Measurements from ENCODE around the gene NAB2. TPM values are rescaled to one million over a fixed set of nuclear protein-coding genes. Genes with fewer than 3 reads are reported as not detected.

NAB2 gene
- total and polyA plus RNA-seq, 10 of the 15 experiments (the other 5 are each of a cell fraction or from before 2014, with no cell fraction given), result 0.35 to 35.2 (median 15.3) TPM

DNA sequence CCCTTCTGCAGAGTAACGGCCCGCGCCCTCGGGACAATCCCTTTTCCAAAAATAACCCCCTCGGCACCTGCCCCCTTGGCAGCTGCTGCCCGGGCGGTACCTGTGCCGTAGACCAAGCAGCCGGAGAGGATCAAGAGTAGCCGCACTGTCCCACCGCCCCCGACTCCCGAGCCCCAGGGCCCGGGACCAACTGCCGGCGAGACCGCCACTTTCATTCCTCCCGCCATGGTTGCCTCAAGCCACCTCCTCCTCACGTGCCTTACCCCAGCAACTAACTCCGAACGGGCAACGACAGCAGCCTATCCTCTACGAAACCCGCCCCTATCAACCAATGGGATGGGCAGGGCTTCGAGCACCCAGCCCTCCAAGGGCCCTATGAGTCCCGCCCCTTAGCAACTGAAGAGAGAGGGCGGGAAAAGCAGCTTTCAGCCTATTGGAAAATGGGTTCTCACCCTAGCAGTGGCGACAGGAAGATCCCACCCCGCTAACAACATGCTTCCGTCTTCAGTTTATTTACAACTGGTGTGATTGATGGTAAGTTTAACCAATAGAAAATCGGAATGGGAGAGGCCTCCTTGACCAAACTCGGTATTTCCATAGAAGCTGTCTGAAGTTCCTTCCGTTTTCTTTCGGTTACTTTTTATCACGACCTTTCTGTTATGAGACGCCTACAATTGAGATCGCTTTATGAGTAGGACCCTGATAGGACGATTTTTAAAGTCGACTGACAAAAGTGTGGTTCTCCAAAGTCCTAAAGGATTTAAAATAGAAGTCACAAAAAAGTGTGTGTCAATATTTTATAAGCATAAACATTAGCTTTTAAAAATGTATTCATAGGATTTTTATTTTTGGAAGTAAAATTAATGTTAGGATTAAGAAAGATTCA is 10.2 kb upstream of the NAB2 start, which contains the start of gene NEMP1 (continued):
- peak; percentile 54; the same call in 1 of the 2 replicates for TF ChIP-seq RUNX3 (IDR thresholded peaks at IDR 0.05; ENCODE audit: low read length)
- TF ChIP-seq, protein P1, sequence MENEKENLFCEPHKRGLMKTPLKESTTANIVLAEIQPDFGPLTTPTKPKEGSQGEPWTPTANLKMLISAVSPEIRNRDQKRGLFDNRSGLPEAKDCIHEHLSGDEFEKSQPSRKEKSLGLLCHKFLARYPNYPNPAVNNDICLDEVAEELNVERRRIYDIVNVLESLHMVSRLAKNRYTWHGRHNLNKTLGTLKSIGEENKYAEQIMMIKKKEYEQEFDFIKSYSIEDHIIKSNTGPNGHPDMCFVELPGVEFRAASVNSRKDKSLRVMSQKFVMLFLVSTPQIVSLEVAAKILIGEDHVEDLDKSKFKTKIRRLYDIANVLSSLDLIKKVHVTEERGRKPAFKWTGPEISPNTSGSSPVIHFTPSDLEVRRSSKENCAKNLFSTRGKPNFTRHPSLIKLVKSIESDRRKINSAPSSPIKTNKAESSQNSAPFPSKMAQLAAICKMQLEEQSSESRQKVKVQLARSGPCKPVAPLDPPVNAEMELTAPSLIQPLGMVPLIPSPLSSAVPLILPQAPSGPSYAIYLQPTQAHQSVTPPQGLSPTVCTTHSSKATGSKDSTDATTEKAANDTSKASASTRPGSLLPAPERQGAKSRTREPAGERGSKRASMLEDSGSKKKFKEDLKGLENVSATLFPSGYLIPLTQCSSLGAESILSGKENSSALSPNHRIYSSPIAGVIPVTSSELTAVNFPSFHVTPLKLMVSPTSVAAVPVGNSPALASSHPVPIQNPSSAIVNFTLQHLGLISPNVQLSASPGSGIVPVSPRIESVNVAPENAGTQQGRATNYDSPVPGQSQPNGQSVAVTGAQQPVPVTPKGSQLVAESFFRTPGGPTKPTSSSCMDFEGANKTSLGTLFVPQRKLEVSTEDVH (IDR thresholded peaks at IDR 0.05; ENCODE audit: low read depth, partially characterized antibody), result peak; percentile 93
- TF ChIP-seq, protein P2, sequence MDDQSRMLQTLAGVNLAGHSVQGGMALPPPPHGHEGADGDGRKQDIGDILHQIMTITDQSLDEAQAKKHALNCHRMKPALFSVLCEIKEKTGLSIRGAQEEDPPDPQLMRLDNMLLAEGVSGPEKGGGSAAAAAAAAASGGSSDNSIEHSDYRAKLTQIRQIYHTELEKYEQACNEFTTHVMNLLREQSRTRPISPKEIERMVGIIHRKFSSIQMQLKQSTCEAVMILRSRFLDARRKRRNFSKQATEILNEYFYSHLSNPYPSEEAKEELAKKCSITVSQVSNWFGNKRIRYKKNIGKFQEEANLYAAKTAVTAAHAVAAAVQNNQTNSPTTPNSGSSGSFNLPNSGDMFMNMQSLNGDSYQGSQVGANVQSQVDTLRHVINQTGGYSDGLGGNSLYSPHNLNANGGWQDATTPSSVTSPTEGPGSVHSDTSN (IDR thresholded peaks at IDR 0.05; ENCODE audit: insufficient replicate concordance, low read depth, low read length), result peak; percentile 93
- TF ChIP-seq FOS (IDR thresholded peaks at IDR 0.05; ENCODE audit: borderline replicate concordance, extremely low read depth, insufficient read length), result peak; percentile 85
- peak; percentile 48; the same call in 1 of the 2 replicates for TF ChIP-seq CBFB (IDR thresholded peaks at IDR 0.05; ENCODE audit: low read depth)
- TF ChIP-seq SP1 (IDR thresholded peaks at IDR 0.05; ENCODE audit: low read depth, low read length), result peak; percentile 96
- peak in 1 of 2 experiments; percentile 47; a peak in 1 of 3 replicates for TF ChIP-seq EGR1 (IDR thresholded peaks at IDR 0.05; ENCODE audit: borderline replicate concordance in 1 of 2, low read depth in 2 of 2, low read length in 2 of 2)
- no peak for TF ChIP-seq SMC3 (IDR thresholded peaks at IDR 0.05; ENCODE audit: borderline replicate concordance, low read length)
- peak; percentile 72; the same call in 1 of the 2 replicates for TF ChIP-seq FOXM1 (IDR thresholded peaks at IDR 0.05; ENCODE audit: low read depth, low read length)
- no peak for TF ChIP-seq PML (IDR thresholded peaks at IDR 0.05; ENCODE audit: low read length)
- TF ChIP-seq IRF4 (IDR thresholded peaks at IDR 0.05; ENCODE audit: low read depth, low read length), result no peak
- TF ChIP-seq SIX5 (IDR thresholded peaks at IDR 0.05; ENCODE audit: low read depth, low read length, severe bottlenecking), result peak; percentile 5
- 0 out of 2 replicates have a peak, but pooled peaks have one; percentile 39 for TF ChIP-seq IKZF1 (conservative IDR thresholded peaks at IDR 0.05)
- peak; percentile 99 for TF ChIP-seq SIN3A (IDR thresholded peaks at IDR 0.05; ENCODE audit: low read depth, low read length)
- TF ChIP-seq, protein P3, sequence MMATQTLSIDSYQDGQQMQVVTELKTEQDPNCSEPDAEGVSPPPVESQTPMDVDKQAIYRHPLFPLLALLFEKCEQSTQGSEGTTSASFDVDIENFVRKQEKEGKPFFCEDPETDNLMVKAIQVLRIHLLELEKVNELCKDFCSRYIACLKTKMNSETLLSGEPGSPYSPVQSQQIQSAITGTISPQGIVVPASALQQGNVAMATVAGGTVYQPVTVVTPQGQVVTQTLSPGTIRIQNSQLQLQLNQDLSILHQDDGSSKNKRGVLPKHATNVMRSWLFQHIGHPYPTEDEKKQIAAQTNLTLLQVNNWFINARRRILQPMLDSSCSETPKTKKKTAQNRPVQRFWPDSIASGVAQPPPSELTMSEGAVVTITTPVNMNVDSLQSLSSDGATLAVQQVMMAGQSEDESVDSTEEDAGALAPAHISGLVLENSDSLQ (IDR thresholded peaks at IDR 0.05), result peak; percentile 99
- no peak for TF ChIP-seq ETV6 (conservative IDR thresholded peaks at IDR 0.05 in 1 of 2, IDR thresholded peaks at IDR 0.05 in 1 of 2; ENCODE audit: borderline replicate concordance in 1 of 2, low read depth in 1 of 2)
- TF ChIP-seq, protein P4, sequence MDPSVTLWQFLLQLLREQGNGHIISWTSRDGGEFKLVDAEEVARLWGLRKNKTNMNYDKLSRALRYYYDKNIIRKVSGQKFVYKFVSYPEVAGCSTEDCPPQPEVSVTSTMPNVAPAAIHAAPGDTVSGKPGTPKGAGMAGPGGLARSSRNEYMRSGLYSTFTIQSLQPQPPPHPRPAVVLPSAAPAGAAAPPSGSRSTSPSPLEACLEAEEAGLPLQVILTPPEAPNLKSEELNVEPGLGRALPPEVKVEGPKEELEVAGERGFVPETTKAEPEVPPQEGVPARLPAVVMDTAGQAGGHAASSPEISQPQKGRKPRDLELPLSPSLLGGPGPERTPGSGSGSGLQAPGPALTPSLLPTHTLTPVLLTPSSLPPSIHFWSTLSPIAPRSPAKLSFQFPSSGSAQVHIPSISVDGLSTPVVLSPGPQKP (IDR thresholded peaks at IDR 0.05; ENCODE audit: low read depth, low read length), result peak; percentile 83; the same call in 1 of the 2 replicates
- TF ChIP-seq TAF1 (IDR thresholded peaks at IDR 0.05; ENCODE audit: borderline replicate concordance, low read depth, low read length), result peak; percentile 58; the same call in 1 of the 2 replicates
- peak; percentile 94 for TF ChIP-seq KLF5 (IDR thresholded peaks at IDR 0.05; ENCODE audit: partially characterized antibody)
